ENCODE measurements around the gene STIMATE. TPM values are rescaled to one million over a fixed set of nuclear protein-coding genes. Genes with fewer than 3 reads are reported as not detected.

The STIMATE gene
- total and polyA plus RNA-seq, 12 donors = 4.0 to 9.7 (median 6.9) TPM

DNA sequence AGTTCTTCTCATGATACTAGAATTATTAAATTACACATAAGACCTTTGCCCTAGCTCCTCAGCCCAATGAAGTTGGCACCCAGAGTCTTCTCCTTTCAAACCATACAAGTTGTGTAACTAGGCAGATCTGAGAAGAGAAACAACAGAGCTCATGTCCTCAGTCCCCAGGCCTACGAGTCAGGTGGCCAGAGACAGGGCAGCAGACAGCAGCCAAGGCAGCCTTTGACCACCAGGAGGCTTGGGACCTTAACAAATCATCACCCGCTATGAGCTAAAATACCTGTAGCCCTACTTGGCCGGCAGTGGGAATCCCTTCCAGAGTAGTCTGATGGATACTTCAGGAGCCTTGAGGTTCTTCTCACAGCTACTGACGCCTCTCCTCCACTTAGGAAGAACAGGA, 18.3 kb downstream of the STIMATE start:
- Histone ChIP-seq H3K36me3 (peaks cover 0 to 17% (median 0%) of the 10 kb centered on the region in 9 donors), H3K4me3 (no peak overlapping the region), H3K9me3 (no peaks in the 10 kb centered on the region), H3K4me1 (peaks cover 0 to 12% (median 0%) of the 10 kb centered on the region in 9 donors), H3K27me3 (no peaks in the 10 kb centered on the region), H3K27ac (no peak overlapping the region)
- no peak for TF ChIP-seq CTCF (IDR thresholded peaks at IDR 0.05)
- intact Hi-C loops (cut with DNase I) = no loop called here
- WGBS, 2 donors = 92 to 94% methylated on average over 4 of the region's 4 CpGs
- no peak for ATAC-seq
- no peak for DNase-seq

GRCh38 chr3:52877085-52877484, 20.3 kb downstream of the STIMATE start:
- no peaks in the 10 kb centered on the region for H3K9me3 ChIP-seq
- H3K4me1 ChIP-seq = peaks cover 0 to 20% (median 0%) of the 10 kb centered on the region in 9 donors
- no peak overlapping the region for H3K4me3 ChIP-seq
- H3K36me3 ChIP-seq = peaks cover 0 to 17% (median 0%) of the 10 kb centered on the region in 9 donors
- no peak for ATAC-seq
- no peak overlapping the region for H3K27ac ChIP-seq
- no peaks in the 10 kb centered on the region for H3K27me3 ChIP-seq
- 96 to 100% methylated on average over 3 of the region's 3 CpGs for WGBS, 2 donors
- no peak for DNase-seq
- intact Hi-C loops (cut with DNase I) = no loop called here
- no peak for TF ChIP-seq CTCF (IDR thresholded peaks at IDR 0.05)

DNA sequence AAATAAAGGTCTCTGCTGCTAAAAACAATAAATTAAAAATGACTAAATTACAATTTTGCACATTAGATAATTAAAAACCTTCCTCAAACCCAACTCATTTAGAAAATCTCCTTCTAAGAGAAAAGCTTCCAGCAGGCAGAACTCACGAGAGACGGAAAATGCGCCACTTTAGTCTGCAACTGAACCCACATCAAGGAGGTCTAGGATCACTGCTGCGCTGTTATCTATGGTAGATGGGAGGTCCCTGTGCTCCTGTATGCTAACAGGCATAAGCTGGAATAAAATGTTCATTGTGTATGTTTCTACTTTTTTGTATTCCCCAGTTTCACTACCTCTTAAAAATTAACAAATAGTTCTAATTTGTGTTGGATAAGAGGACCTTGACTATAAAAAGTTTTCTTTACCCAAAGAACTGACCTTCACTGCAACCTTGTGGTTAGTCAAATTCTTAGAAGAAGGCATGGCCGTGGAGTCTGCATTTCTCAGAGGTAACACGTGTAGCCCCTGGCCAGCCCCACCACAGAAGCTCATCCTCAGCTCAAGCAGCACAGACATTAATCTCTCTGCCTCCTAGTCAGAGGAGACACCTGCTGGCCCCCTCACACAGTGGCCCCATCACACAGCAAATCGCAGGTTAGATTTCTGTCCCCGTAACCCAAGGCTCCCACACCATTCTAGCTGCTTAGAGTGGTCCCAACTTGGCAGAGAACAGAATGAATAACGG, 22.3 kb downstream of the STIMATE start:
- 88 to 89% methylated on average over 9 of the region's 9 CpGs for WGBS, 2 donors
- Histone ChIP-seq H3K27me3 (no peaks in the 10 kb centered on the region), H3K27ac (no peak overlapping the region), H3K36me3 (peaks cover 0 to 13% (median 0%) of the 10 kb centered on the region in 9 donors), H3K4me3 (no peak overlapping the region), H3K9me3 (no peaks in the 10 kb centered on the region), H3K4me1 (peaks cover 0 to 21% (median 0%) of the 10 kb centered on the region in 9 donors)
- intact Hi-C loops (cut with DNase I) = no loop called here
- DNase-seq = no peak
- no peak for ATAC-seq
- TF ChIP-seq CTCF (IDR thresholded peaks at IDR 0.05) = no peak

DNA sequence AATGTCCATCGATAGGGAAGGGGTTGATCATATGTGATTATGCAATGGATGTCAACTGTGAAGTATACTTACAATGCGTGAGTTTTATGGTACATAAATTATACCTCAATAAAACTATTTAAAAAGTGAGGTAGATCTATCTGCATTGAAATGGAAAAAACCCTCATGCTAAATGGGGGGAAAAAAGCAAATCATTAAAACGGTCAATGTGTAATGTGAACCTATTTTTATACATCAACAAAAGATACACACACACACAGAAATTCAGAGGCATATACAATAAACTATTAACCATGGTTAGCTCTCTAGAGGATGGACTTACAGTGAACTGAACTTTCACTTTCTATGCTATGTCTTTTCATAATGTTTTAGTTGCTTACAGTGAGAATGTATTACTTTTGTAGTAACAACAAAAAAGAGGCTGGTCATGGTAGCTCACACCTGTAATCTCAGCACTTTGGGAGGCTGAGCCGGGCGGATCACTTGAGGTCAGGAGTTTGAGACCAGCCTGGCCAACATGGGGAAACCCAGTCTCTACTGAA, 23.1 kb downstream of the STIMATE start:
- H3K4me1 ChIP-seq = peaks cover 0 to 24% (median 0%) of the 10 kb centered on the region in 9 donors
- TF ChIP-seq CTCF (IDR thresholded peaks at IDR 0.05) = no peak
- H3K36me3 ChIP-seq = peaks cover 0 to 7% (median 0%) of the 10 kb centered on the region in 9 donors
- no peak overlapping the region for H3K27ac ChIP-seq
- H3K4me3 ChIP-seq = no peak overlapping the region
- intact Hi-C loops (cut with DNase I) = no loop called here
- no peak for ATAC-seq
- H3K9me3 ChIP-seq = no peaks in the 10 kb centered on the region
- no peaks in the 10 kb centered on the region for H3K27me3 ChIP-seq
- no peak for DNase-seq
- WGBS, 2 donors = 86 to 92% methylated on average over 5 of the region's 5 CpGs
